Adrenal gland (tissue), 5 donors: ENCODE data around the gene SDK2.

Experiments
- POLR2A ChIP-seq, 2 donors: fragments of 450-650 bp; IDR thresholded peaks; one replicate each; pipeline ENCODE4 v1.6.1; 2017; ENCODE audit warnings: antibody characterized with exemption in 2 of 2, mild to moderate bottlenecking in 2 of 2, moderate library complexity in 1 of 2
- TF ChIP-seq, protein P1 (sequence below), 6 experiments: fragments of 450-650 bp in 4 of 6; fragments of 200-600 bp in 2 of 6; sonication (generic) in 1 of 6; IDR thresholded peaks; 1 replicate in 5 of 6; 2 replicates in 1 of 6; pipeline versions ENCODE4 v1.5.1 to v1.8.0; 2016 to 2021; ENCODE audit warnings: antibody characterized with exemption in 6 of 6, mild to moderate bottlenecking in 2 of 6, moderate library complexity in 1 of 6
- donor health status: DM: no; HTN: no; CAD: no.

DNA sequence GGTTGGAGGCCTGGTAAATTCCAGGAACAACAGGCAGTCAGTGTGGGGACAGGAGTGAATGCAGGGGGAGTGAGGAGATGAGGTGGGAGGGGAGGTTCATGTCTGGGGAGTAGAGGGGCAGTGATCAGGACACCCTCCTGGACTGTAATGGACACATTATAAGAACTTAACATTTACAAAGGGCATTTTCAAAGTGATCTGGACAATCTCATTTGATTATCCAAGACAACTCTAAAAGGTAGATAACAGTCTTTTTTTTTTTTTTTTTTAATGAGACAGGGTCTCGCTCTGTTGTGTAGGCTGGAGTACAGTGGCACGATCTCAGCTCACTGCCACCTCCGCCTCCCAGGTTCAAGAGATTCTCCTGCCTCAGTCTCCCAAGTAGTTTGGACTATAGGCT, 5.7 kb downstream of the SDK2 start:
- TF ChIP-seq, protein P1, sequence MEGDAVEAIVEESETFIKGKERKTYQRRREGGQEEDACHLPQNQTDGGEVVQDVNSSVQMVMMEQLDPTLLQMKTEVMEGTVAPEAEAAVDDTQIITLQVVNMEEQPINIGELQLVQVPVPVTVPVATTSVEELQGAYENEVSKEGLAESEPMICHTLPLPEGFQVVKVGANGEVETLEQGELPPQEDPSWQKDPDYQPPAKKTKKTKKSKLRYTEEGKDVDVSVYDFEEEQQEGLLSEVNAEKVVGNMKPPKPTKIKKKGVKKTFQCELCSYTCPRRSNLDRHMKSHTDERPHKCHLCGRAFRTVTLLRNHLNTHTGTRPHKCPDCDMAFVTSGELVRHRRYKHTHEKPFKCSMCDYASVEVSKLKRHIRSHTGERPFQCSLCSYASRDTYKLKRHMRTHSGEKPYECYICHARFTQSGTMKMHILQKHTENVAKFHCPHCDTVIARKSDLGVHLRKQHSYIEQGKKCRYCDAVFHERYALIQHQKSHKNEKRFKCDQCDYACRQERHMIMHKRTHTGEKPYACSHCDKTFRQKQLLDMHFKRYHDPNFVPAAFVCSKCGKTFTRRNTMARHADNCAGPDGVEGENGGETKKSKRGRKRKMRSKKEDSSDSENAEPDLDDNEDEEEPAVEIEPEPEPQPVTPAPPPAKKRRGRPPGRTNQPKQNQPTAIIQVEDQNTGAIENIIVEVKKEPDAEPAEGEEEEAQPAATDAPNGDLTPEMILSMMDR (IDR thresholded peaks at IDR 0.05): no peak
- TF ChIP-seq POLR2A (IDR thresholded peaks at IDR 0.05): no peak
